VCaP (cell line): ENCODE measurements around the gene SH3TC1.
A peak's percentile ranks its signal among the peaks of the same experiment; 100 is the strongest.

Experiments used
- H3K27ac ChIP-seq: fragments of 450-650 bp; 2 replicates; pipeline ENCODE4 v1.5.1; 2017
- TF ChIP-seq, protein P1 (sequence below): fragments of 450-650 bp; conservative IDR thresholded peaks from 2 replicates; pipeline ENCODE4 v1.5.1; 2017; ENCODE audit warnings: mild to moderate bottlenecking, moderate library complexity

The SH3TC1 gene

DNA sequence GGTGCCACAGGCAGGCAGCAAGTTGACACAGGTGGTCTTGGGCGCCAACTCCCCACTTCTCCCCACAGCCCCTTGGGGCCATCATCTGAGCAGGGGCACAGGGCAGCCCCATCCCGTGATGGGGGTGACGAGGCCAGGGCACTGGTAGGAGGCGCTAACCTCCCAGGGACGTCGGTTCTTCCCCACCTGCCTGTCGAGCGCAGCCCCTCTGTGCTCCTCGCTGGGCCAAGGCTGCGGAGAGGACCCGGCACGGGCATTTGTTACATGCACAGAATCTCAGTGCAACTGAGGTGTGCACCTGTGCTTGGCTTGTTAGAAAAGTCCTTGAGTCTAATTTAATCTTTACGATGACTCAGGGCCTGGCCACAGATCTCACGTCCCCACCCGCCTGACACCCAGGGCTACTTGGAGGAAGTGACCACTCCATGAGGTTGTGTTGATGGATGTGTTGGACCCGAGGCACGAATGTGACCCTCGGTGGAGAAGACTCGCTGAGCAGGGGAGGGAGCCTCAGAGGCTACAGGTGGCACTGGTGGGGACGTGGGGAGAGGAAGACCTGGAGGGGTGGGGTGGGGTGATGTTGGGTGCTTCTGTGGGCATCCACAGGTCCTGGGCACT is 3.1 kb upstream of the SH3TC1 start:
- TF ChIP-seq, protein P1, sequence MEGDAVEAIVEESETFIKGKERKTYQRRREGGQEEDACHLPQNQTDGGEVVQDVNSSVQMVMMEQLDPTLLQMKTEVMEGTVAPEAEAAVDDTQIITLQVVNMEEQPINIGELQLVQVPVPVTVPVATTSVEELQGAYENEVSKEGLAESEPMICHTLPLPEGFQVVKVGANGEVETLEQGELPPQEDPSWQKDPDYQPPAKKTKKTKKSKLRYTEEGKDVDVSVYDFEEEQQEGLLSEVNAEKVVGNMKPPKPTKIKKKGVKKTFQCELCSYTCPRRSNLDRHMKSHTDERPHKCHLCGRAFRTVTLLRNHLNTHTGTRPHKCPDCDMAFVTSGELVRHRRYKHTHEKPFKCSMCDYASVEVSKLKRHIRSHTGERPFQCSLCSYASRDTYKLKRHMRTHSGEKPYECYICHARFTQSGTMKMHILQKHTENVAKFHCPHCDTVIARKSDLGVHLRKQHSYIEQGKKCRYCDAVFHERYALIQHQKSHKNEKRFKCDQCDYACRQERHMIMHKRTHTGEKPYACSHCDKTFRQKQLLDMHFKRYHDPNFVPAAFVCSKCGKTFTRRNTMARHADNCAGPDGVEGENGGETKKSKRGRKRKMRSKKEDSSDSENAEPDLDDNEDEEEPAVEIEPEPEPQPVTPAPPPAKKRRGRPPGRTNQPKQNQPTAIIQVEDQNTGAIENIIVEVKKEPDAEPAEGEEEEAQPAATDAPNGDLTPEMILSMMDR: no peak

DNA sequence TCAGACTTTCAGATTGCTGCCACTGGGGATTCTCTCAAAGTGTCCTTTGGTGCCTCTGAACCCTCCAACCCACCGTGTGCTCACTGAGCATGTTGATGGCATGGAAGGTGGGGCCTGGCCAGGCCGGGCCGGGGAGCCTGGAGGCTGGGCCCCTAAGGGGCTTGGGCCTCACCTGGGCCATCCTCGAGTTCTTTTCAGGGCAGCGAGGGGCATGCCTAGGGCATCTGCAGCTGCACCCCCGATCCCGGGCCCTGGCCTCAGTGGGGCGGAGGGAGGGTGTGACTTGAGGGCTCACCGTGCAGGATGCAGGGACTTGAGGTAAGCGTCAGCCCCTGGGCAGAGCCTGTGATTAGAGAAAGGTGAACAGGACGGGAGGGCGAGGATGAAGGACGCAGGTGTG is 1.6 kb upstream of the SH3TC1 start:
- H3K27ac ChIP-seq: peak overlapping the region; percentile 90; the same call in 1 of the 2 replicates
- TF ChIP-seq, protein P1: no peak

More for the DNA sequence above, 3.1 kb upstream of the SH3TC1 start:
- no peak overlapping the region for H3K27ac ChIP-seq

DNA sequence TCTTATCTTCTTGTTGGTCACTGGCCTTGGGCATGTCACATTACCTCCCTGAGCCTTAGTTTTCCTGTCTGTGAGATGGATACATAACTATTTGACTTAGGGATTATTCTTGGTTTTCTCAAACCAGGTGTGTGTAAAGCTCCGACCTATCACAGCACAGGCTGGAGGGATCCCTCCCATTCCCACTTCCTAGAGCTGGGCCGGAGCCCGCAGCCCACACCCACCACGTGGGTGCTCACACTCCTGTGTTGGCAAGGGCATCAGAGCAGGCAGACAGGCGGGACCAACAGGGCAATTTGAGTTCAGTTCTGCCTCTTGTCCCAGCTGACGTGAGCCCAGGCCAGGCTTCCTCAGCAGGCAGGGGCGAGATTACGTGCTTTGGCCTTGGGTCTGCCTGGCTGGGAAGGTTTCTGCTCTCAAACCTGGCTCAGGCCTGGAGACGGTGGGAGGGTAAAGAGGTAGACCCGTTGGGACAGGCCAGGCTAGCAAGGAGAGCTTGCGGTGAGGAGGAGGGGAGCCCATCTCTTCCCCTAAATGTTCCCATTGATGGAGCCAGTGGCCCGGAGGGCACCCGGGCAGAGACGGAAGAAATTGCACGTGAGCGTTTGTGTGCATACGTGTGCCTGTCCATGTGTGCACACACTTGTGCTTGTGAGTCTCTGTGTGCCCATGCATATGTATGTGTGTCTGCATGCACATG is 734 bp upstream of the SH3TC1 start:
- H3K27ac ChIP-seq: peak overlapping the region; percentile 90
- TF ChIP-seq, protein P1: no peak

DNA sequence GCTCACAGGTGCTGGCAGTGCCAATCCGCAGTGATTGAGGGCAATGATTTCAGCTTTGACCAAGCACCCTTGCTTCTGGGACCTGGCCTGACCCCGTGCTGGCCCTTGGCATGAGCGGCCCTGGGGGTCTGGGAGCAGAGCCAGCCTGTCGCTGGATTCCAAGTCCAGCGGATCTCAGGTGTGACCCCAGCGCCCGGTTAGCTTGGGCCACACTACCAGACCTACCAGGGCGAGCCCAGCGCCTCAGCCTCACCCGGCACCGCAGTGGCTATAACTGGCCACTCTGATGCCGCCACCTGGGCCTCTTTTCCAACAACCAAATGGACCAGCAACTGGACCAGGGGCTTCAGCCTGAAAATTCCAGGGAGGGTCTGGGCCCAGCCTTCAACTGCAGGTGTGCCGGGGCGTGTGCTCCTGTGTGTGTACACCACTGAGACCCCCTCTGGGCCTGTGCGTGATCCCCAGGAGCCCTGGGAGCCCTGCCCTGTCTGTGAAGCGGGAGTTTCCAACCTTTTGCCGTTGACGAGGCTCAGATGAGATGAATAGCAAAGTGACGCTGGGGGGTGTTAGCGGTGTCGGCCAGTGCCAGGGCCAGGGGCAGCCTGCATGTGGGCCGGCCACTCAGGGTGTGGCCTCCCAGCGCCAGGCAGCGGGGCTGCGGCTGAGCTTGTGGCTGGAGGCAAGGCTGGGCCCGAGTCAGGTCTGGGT is 658 bp downstream of the SH3TC1 start:
- TF ChIP-seq, protein P1: no peak
- H3K27ac ChIP-seq: peak overlapping the region; percentile 90

DNA sequence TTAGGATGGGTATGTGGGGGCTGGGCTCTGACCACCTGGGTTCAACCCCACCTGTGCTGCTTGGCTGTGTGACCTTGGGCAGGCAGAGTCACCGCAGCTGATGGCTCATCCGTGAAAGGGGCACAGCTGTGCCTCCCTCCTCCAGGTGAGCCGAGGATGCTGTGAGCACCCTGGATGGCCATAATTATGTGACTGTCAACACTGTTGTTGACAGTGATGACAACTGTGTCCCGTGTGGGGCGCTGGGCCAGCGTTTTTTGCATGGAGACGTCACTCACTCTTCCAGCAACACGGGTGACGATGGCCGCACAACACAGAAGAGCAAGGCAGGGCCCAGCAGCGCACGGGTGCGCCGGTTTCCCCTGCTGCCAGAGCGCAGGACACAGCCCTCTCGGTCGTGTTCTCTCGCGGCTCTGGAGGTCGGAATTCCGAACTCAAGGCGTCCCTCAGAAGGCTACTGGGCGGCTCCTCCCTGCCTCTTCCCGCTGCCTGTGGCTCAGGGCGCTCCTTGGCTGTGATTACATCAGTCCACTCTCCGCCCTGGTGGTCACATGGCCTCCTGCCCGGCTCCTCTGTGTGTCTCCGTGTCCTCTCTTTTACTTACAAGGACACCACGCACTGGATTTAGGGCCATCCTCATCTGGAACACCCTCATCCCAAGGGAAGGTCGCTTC is 1.3 kb downstream of the SH3TC1 start:
- peak overlapping the region; percentile 90 for H3K27ac ChIP-seq
- TF ChIP-seq, protein P1: 0 out of 2 replicates have a peak, but pooled peaks have one; percentile 6

DNA sequence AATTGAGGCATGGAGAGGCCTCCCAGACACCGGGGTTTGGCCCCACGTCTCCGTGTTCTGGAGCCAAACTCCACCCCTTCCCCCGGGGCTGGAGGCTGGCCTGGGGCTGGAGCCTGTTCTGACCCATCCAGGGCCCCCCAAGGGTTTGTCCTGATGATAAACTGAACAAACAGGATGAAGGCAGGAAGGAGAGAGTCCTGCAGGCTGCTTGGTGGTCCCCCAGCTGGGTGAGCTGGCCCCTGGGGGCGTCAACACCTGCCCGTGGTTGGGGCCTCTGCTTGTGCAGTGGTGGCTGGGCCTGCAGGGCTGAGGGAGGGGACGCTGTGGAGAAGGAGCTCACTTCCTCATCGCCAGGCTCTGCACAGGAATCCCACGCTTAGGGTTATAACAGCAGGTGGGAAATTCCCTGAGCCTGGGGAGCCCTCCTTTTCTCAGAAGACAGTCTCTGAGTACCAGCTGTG is 2.3 kb downstream of the SH3TC1 start:
- TF ChIP-seq, protein P1: no peak
- peak overlapping the region; percentile 90 for H3K27ac ChIP-seq
